K562 (cell line): ENCODE measurements around the gene CD226. TPM values are rescaled to one million over a fixed set of nuclear protein-coding genes. Genes with fewer than 3 reads are reported as not detected.

Experiments used
- ATAC-seq: fragments of 200-7000 bp; cut with Tn5 transposase; 3 replicates; pipeline ENCODE4 v1.9.1; 2020; ENCODE audit warnings: moderate library complexity
- BruUV-seq: library from RNA; stranded (reverse); fragments of 400-500 nt; replicated peaks from 2 replicates; lab custom pipeline; 2021; lab: Mats Ljungman, UMichigan
- CTCF ChIA-PET: fragments of 300-600 bp; formaldehyde crosslinking; extraction: SDS; loops from one replicate; lab custom pipeline; 2021; ENCODE audit warnings: low intra/inter-chr PET ratio; lab: Yijun Ruan, JAX
- POLR2A ChIA-PET: fragments of 300-600, 350-650 bp; sonication (Branson Sonifier 250); formaldehyde crosslinking; extraction: SDS; loops from one replicate; lab custom pipeline; 2021; ENCODE audit warnings: antibody characterized with exemption, inconsistent platforms; lab: Yijun Ruan, JAX
- DNase-seq, 4 experiments: peaks; one replicate each; pipeline versions ENCODE4 v3.0.0 to v3.0.0-alpha.2; 2011 to 2018; ENCODE audit warnings: low spot score in 3 of 4, mixed read lengths in 3 of 4; ENCODE audit errors: extremely low read depth in 1 of 4
- FAIRE-seq: peaks from 2 replicates; lab custom pipeline; 2011; peaks lifted over from hg19 to GRCh38; lab: Jason Lieb, UNC
- H2AFZ ChIP-seq: 2 replicates; pipeline ENCODE4 v1.6.0; 2011; ENCODE audit warnings: low read depth, low read length, control low read depth, inconsistent platforms
- H3K27ac ChIP-seq: fragments of 200-600 bp; 3 replicates; pipeline ENCODE4 v1.8.0; 2011; ENCODE audit warnings: low read depth, mild to moderate bottlenecking, control low read depth, inconsistent platforms, low read length, moderate library complexity, mixed read lengths; ENCODE audit errors: extremely low read depth
- H3K27me3 ChIP-seq, 2 experiments: fragments of 300-600 bp in 1 of 2; 2 replicates in 1 of 2; 3 replicates in 1 of 2; pipeline versions ENCODE4 v1.6.0 to v1.8.0; 2011; ENCODE audit warnings: inconsistent platforms in 2 of 2, low read length in 2 of 2, mild to moderate bottlenecking in 1 of 2, mixed read lengths in 1 of 2, moderate library complexity in 1 of 2; ENCODE audit not compliant: control insufficient read depth in 2 of 2, insufficient read depth in 2 of 2
- H3K36me3 ChIP-seq: fragments of 300-600 bp; 3 replicates; pipeline ENCODE4 v1.8.0; 2011; ENCODE audit warnings: mild to moderate bottlenecking, low read length, inconsistent platforms; ENCODE audit not compliant: control insufficient read depth, insufficient read depth
- H3K4me1 ChIP-seq, 2 experiments: fragments of 200-600 bp in 1 of 2; replicated peaks in 1 of 2; 2 replicates in 1 of 2; 3 replicates in 1 of 2; pipeline versions ENCODE4 v1.5.1 to v1.8.0; 2011; ENCODE audit warnings: inconsistent platforms in 2 of 2, low read length in 2 of 2, mild to moderate bottlenecking in 1 of 2, mixed read lengths in 1 of 2, moderate library complexity in 1 of 2; ENCODE audit not compliant: control insufficient read depth in 2 of 2, insufficient read depth in 2 of 2
- H3K4me2 ChIP-seq: 2 replicates; pipeline ENCODE4 v1.6.1; 2011; ENCODE audit warnings: low read length, control low read depth, inconsistent platforms, mixed read lengths; ENCODE audit not compliant: insufficient read depth
- H3K4me3 ChIP-seq: fragments of 200-600 bp; sonication (generic), shearing (Covaris generic); 2 replicates; pipeline ENCODE4 v1.5.1; 2016; ENCODE audit warnings: control low read depth, inconsistent platforms
- H3K79me2 ChIP-seq: fragments of 200-600 bp; 3 replicates; pipeline ENCODE4 v1.8.0; 2011; ENCODE audit warnings: low read length, inconsistent platforms; ENCODE audit not compliant: control insufficient read depth, insufficient read depth
- H3K9ac ChIP-seq, 2 experiments: 2 replicates each; pipeline versions ENCODE4 v1.6.0 to v1.6.1; 2011; ENCODE audit warnings: low read depth in 2 of 2, low read length in 2 of 2, control low read depth in 1 of 2, inconsistent platforms in 1 of 2, mild to moderate bottlenecking in 1 of 2, mixed read lengths in 1 of 2; ENCODE audit not compliant: insufficient read depth in 1 of 2
- H3K9me1 ChIP-seq: one replicate; pipeline ENCODE4 v1.6.0; 2011; ENCODE audit warnings: inconsistent platforms, mild to moderate bottlenecking, low read length, moderate library complexity; ENCODE audit not compliant: control insufficient read depth, insufficient read depth
- H3K9me3 ChIP-seq: replicated peaks from 2 replicates; pipeline ENCODE4 v1.5.1; 2011; ENCODE audit warnings: low read depth, low read length, inconsistent platforms; ENCODE audit not compliant: control insufficient read depth, insufficient read depth
- H4K20me1 ChIP-seq: replicated peaks from 2 replicates; pipeline ENCODE4 v1.6.1; 2011; ENCODE audit warnings: low read length, inconsistent platforms, mixed read lengths; ENCODE audit not compliant: control insufficient read depth, insufficient read depth
- ASH1L ChIP-seq: fragments of 450-650 bp; IDR thresholded peaks from 2 replicates; pipeline ENCODE4 v1.6.1; 2018; ENCODE audit warnings: borderline replicate concordance, mild to moderate bottlenecking, low read depth; ENCODE audit not compliant: partially characterized antibody
- CBX1 ChIP-seq: sonication (generic); IDR thresholded peaks from 2 replicates; pipeline ENCODE4 v1.6.1; 2016; ENCODE audit warnings: antibody characterized with exemption, low read depth, mild to moderate bottlenecking
- GMEB1 ChIP-seq: fragments of 250-450 bp; sonication (Bioruptor Pico); IDR thresholded peaks from 2 replicates; pipeline ENCODE4 v1.4.0; 2020; ENCODE audit warnings: mild to moderate bottlenecking
- MAZ ChIP-seq, 2 experiments: fragments of 450-650 bp in 1 of 2; sonication (generic) in 1 of 2; formaldehyde crosslinking; IDR thresholded peaks in 1 of 2; conservative IDR thresholded peaks in 1 of 2; 2 replicates each; pipeline versions ENCODE4 v1.4.0 to v1.5.0; 2020; ENCODE audit warnings: mild to moderate bottlenecking in 1 of 2, missing genetic modification reagents in 1 of 2
- SLC30A9 ChIP-seq: fragments of 250-450 bp; sonication (Bioruptor Pico); IDR thresholded peaks from 2 replicates; pipeline ENCODE4 v1.8.0; 2022; ENCODE audit warnings: mild to moderate bottlenecking, moderate library complexity
- TSC22D4 ChIP-seq: fragments of 450-650 bp; IDR thresholded peaks from 2 replicates; pipeline ENCODE4 v1.6.1; 2016; ENCODE audit warnings: missing genetic modification characterization, missing biosample characterization, control low read depth
- VEZF1 ChIP-seq: fragments of 200-800 bp; sonication (Bioruptor generic); IDR thresholded peaks from 2 replicates; pipeline ENCODE4 v1.6.1; 2017; ENCODE audit warnings: missing genetic modification characterization, missing compliant biosample characterization
- ZNF282 ChIP-seq: sonication (generic); formaldehyde crosslinking; IDR thresholded peaks from 2 replicates; pipeline ENCODE4 v1.8.1; 2023; ENCODE audit warnings: missing genetic modification reagents
- ZNF511 ChIP-seq: sonication (generic); formaldehyde crosslinking; IDR thresholded peaks from 2 replicates; pipeline ENCODE4 v1.8.0; 2022; ENCODE audit warnings: mild to moderate bottlenecking, missing genetic modification reagents
- ZNF740 ChIP-seq, 3 experiments: fragments of 200-800 bp in 1 of 3; sonication (Bioruptor generic) in 1 of 3; sonication (generic) in 1 of 3; formaldehyde crosslinking in 1 of 3; IDR thresholded peaks; 2 replicates each; pipeline versions ENCODE4 v1.6.1 to v1.8.0; 2016 to 2022; ENCODE audit warnings: mild to moderate bottlenecking in 2 of 3, missing compliant biosample characterization in 2 of 3, missing genetic modification characterization in 2 of 3, missing genetic modification reagents in 1 of 3
- WGBS: fragments of 100-300 bp; shearing (Covaris generic); methylation state at CpG from one replicate; pipeline ENCODE4 v1.1.6; 2016; ENCODE audit warnings: low coverage, mixed read lengths; ENCODE audit not compliant: insufficient coverage; ENCODE audit errors: missing lambda C conversion rate; 5-methylcytosine and 5-hydroxymethylcytosine counted together
- in situ Hi-C: fragments of 300-500 bp; cut with MboI; formaldehyde crosslinking; loops from 4 replicates; pipeline ENCODE4 v1.15.0; 2018; ENCODE audit warnings: inconsistent platforms, mixed read lengths
- intact Hi-C: fragments of 100-400 bp; cut with micrococcal nuclease; formaldehyde crosslinking; loops from 2 replicates; pipeline ENCODE4 v1.14.2; 2022
- polyA plus RNA-seq, 8 experiments: library from polyadenylated mRNA; depleted of rRNA in 4 of 8; stranded (reverse) in 5 of 8; unstranded in 3 of 8; fragments of >200 nt; fragmentation: Nextera tagmentation in 2 of 8; fragmentation: Illumina TruSeq in 1 of 8; extraction: Ambion mirVana in 2 of 8; extraction: Trizol in 1 of 8; gene quantifications; 2 replicates each; pipeline versions ENCODE4 v1.2.1 to v1.2.3, GENCODE V29; 2011 to 2014; ENCODE audit warnings: inconsistent platforms in 1 of 8, missing spikeins in 1 of 8
- total RNA-seq, 7 experiments: library from RNA; depleted of rRNA in 6 of 7; stranded (reverse); fragments of >200 nt in 6 of 7; fragmentation: Illumina TruSeq in 2 of 7; extraction: Trizol in 2 of 7; gene quantifications; 2 replicates each; pipeline versions ENCODE4 v1.2.1 to v1.2.3, GENCODE V29; 2011 to 2021; ENCODE audit warnings: low replicate concordance in 1 of 7

Gene CD226
- total and polyA plus RNA-seq, 9 of the 15 experiments (the other 6 are each of a cell fraction or from before 2014, with no cell fraction given), result 0.32 to 1.7 (median 0.80) TPM

- no TSS peak for BruUV-seq
- Histone ChIP-seq H3K79me2 (no peaks in the 10 kb centered on the region), H3K36me3 (no peaks in the 10 kb centered on the region), H3K4me2 (no peak overlapping the region), H3K4me1 (no peaks in the 10 kb centered on the region), H2AFZ (no peak overlapping the region), H3K4me3 (no peak overlapping the region), H3K9ac (no peak overlapping the region), H4K20me1 (no peaks in the 10 kb centered on the region), H3K27ac (no peak overlapping the region), H3K9me3 (no peaks in the 10 kb centered on the region), H3K27me3 (no peaks in the 10 kb centered on the region), H3K9me1 (no peaks in the 10 kb centered on the region)
- FAIRE-seq (no peak), DNase-seq (no peak), ATAC-seq (no peak)
- TF ChIP-seq CBX1 (no peak), ZNF740 (CRISPR knock-in tag; IDR thresholded peaks at IDR 0.05) (no peak), ZNF740 (tag; IDR thresholded peaks at IDR 0.05) (no peak), ZNF282 (CRISPR knock-in tag) (no peak), VEZF1 (CRISPR knock-in tag) (no peak), ZNF511 (CRISPR knock-in tag) (no peak), TSC22D4 (tag) (no peak), GMEB1 (CRISPR knock-in tag) (no peak), MAZ (CRISPR knock-in tag; conservative IDR thresholded peaks at IDR 0.05 in 1 of 2, IDR thresholded peaks at IDR 0.05 in 1 of 2) (no peak), ASH1L (no peak), SLC30A9 (no peak)
- in situ Hi-C loops, result no loop called here
- ChIA-PET POLR2A (no interaction called here), CTCF (no interaction called here)
- intact Hi-C loops, result no loop called here
- WGBS, result 29% methylated on average over 4 of the region's 4 CpGs
Observed at GRCh38 chr18:69936191-69936558, 11.5 kb downstream of the CD226 start.
